Activated CD4-positive, alpha-beta T cell treated with anti-CD3 and anti-CD28 coated beads for 36 hours (primary cell): ENCODE results near the gene PNPLA1. TPM values are rescaled to one million over a fixed set of nuclear protein-coding genes. Genes with fewer than 3 reads are reported as not detected.
"Not testable (repeated sequence)": the region's sequence is repeated elsewhere in the genome, so short reads cannot be mapped to it uniquely, and the experiment has no call there.

Source experiments
- ATAC-seq: fragments of 200-7000 bp; cut with Tn5 transposase; one replicate; pipeline ENCODE4 v1.10.0; 2021; ENCODE audit warnings: mild to moderate bottlenecking, moderate library complexity
- CTCF ChIA-PET: fragments of 350-600 bp; sonication (Branson Sonifier 250); formaldehyde crosslinking; loops from one replicate; lab custom pipeline; 2021; ENCODE audit warnings: antibody characterized with exemption; lab: Charles Lee
- POLR2A ChIA-PET: fragments of 350-600 bp; sonication (Branson Sonifier 250); formaldehyde crosslinking; loops from one replicate; lab custom pipeline; 2021; ENCODE audit warnings: antibody characterized with exemption, inconsistent platforms; lab: Charles Lee
- DNase-seq: peaks from one replicate; pipeline ENCODE4 v3.0.0-alpha.2; 2020
- H3K27ac Mint-ChIP-seq: one replicate; pipeline ENCODE4 v1.8.0; 2021; ENCODE audit warnings: mixed read lengths
- H3K27me3 Mint-ChIP-seq: one replicate; pipeline ENCODE4 v1.8.0; 2021; ENCODE audit warnings: mixed read lengths
- H3K36me3 Mint-ChIP-seq: one replicate; pipeline ENCODE4 v1.8.0; 2021; ENCODE audit warnings: low read depth, mixed read lengths
- H3K4me1 Mint-ChIP-seq: one replicate; pipeline ENCODE4 v1.8.0; 2021; ENCODE audit warnings: mixed read lengths
- H3K4me3 Mint-ChIP-seq: one replicate; pipeline ENCODE4 v1.8.0; 2021; ENCODE audit warnings: mild to moderate bottlenecking, moderate library complexity, mixed read lengths
- H3K9me3 Mint-ChIP-seq: one replicate; pipeline ENCODE4 v1.8.0; 2021; ENCODE audit warnings: low read depth, mixed read lengths
- intact Hi-C, 2 experiments: fragments of 100-400 bp; cut with DNase I in 1 of 2; cut with micrococcal nuclease in 1 of 2; formaldehyde crosslinking; loops; one replicate each; pipeline versions ENCODE4 v1.14.2 to v1.15.1; 2022 to 2024; cut with DNase I, micrococcal nuclease
- total RNA-seq, 2 experiments: library from RNA; stranded (reverse); gene quantifications; one replicate each; pipeline ENCODE4 v1.2.3, GENCODE V29; 2021

The PNPLA1 gene
- total RNA-seq, 2 experiments from 2014 or later = not detected

- H3K9me3 Mint-ChIP-seq, H3K27ac Mint-ChIP-seq, H3K36me3 Mint-ChIP-seq, ATAC-seq, intact Hi-C loops, DNase-seq, H3K4me3 Mint-ChIP-seq, POLR2A ChIA-PET: not testable (repeated sequence)
- peaks cover 36% of the 10 kb centered on the region for H3K27me3 Mint-ChIP-seq
- peaks cover 14% of the 10 kb centered on the region for H3K4me1 Mint-ChIP-seq
- CTCF ChIA-PET = interaction anchor here (0.7 to 1.0 kb wide), 2 partner anchors 22 to 55 kb away, joined by 3 to 5 read pairs; no protein-coding TSS in a partner anchor
These were observed 68.4 kb downstream of the PNPLA1 start for GRCh38 chr6:36338223-36338622.

- ATAC-seq (peak; percentile 38), DNase-seq (no peak)
- intact Hi-C loops = no loop called here
- H3K4me1 Mint-ChIP-seq = peaks cover 14% of the 10 kb centered on the region
- peaks cover 30% of the 10 kb centered on the region for H3K27me3 Mint-ChIP-seq
- CTCF ChIA-PET = interaction anchor here (0.6 to 0.8 kb wide), 2 partner anchors 21 to 552 kb away, joined by 3 read pairs; no protein-coding TSS in a partner anchor
- no peak overlapping the region for H3K27ac Mint-ChIP-seq
- no peak overlapping the region for H3K4me3 Mint-ChIP-seq
- no peaks in the 10 kb centered on the region for H3K36me3 Mint-ChIP-seq
- H3K9me3 Mint-ChIP-seq = no peaks in the 10 kb centered on the region
- POLR2A ChIA-PET = no interaction called here
These were observed 69.3 kb downstream of the PNPLA1 start for GRCh38 chr6:36339146-36339545.

- intact Hi-C loops = loop anchor here in 1 of 2 experiments (5.0 kb wide), 1 partner anchor 208 kb away; the partner anchor contains the start of gene MAPK13
- H3K27ac Mint-ChIP-seq = no peak overlapping the region
These were observed 70.4 kb downstream of the PNPLA1 start for GRCh38 chr6:36340306-36340617.

GRCh38 chr6:36340618-36341454 is 71.0 kb downstream of the PNPLA1 start:
- no peak overlapping the region for H3K4me3 Mint-ChIP-seq
- DNase-seq (peak; percentile 84), ATAC-seq (peak; percentile 83)
- H3K4me1 Mint-ChIP-seq = peaks cover 14% of the 10 kb centered on the region
- peaks cover 15% of the 10 kb centered on the region for H3K27me3 Mint-ChIP-seq
- no peaks in the 10 kb centered on the region for H3K36me3 Mint-ChIP-seq
- ChIA-PET CTCF (interaction anchor here (0.6 to 2.3 kb wide), 35 partner anchors 9 to 441 kb away, joined by 3 to 22 read pairs (median 4); no protein-coding TSS in a partner anchor), POLR2A (interaction anchor here (0.6 to 1.1 kb wide), 2 partner anchors 14 to 17 kb away, joined by 3 read pairs; no protein-coding TSS in a partner anchor)
- intact Hi-C loops = loop anchor here (1.0 to 5.0 kb wide), 2 partner anchors 19 to 209 kb away; partner anchors contain the start of gene MAPK13 (in 1 of the 2)
- no peak overlapping the region for H3K27ac Mint-ChIP-seq
- no peaks in the 10 kb centered on the region for H3K9me3 Mint-ChIP-seq

More at GRCh38 chr6:36340306-36340617, 70.4 kb downstream of the PNPLA1 start:
- ChIA-PET POLR2A (interaction anchor here (0.6 to 1.1 kb wide), 2 partner anchors 13 to 17 kb away, joined by 3 read pairs; no protein-coding TSS in a partner anchor), CTCF (interaction anchor here (0.9 to 2.3 kb wide), 16 partner anchors 12 to 414 kb away, joined by 3 to 22 read pairs (median 6); no protein-coding TSS in a partner anchor)
- no peaks in the 10 kb centered on the region for H3K9me3 Mint-ChIP-seq
- peaks cover 20% of the 10 kb centered on the region for H3K27me3 Mint-ChIP-seq
- DNase-seq (no peak), ATAC-seq (no peak)
- H3K36me3 Mint-ChIP-seq = no peaks in the 10 kb centered on the region
- H3K4me1 Mint-ChIP-seq = peaks cover 14% of the 10 kb centered on the region
- no peak overlapping the region for H3K4me3 Mint-ChIP-seq

GRCh38 chr6:36343109-36343680 is 73.3 kb downstream of the PNPLA1 start:
- intact Hi-C loops = loop anchor here in 1 of 2 experiments (5.0 kb wide), 1 partner anchor 211 kb away; the partner anchor contains the start of gene MAPK13
- CTCF ChIA-PET = interaction anchor here (1.4 to 2.5 kb wide), 4 partner anchors 11 to 41 kb away, joined by 3 to 16 read pairs (median 8); no protein-coding TSS in a partner anchor
- Mint-ChIP-seq H3K4me1 (peaks cover 7% of the 10 kb centered on the region), H3K27ac (no peak overlapping the region), H3K4me3 (no peak overlapping the region), H3K27me3 (peaks cover 14% of the 10 kb centered on the region), H3K36me3 (no peaks in the 10 kb centered on the region), H3K9me3 (no peaks in the 10 kb centered on the region)
- DNase-seq = no peak
- no peak for ATAC-seq
- POLR2A ChIA-PET = no interaction called here

- DNase-seq (peak; percentile 24), ATAC-seq (no peak)
- Mint-ChIP-seq H3K27ac (no peak overlapping the region), H3K9me3 (no peaks in the 10 kb centered on the region), H3K4me3 (no peak overlapping the region), H3K36me3 (no peaks in the 10 kb centered on the region), H3K4me1 (peaks cover under 1% of the 10 kb centered on the region), H3K27me3 (peaks cover 4% of the 10 kb centered on the region)
- intact Hi-C loops = no loop called here
- ChIA-PET POLR2A (no interaction called here), CTCF (interaction anchor here (1.0 kb wide), 1 partner anchor 44 kb away, joined by 3 read pairs; no protein-coding TSS in a partner anchor)
These were observed 76.0 kb downstream of the PNPLA1 start for GRCh38 chr6:36345681-36346466.

GRCh38 chr6:36346486-36347273 is 76.8 kb downstream of the PNPLA1 start:
- ATAC-seq (no peak), DNase-seq (no peak)
- Mint-ChIP-seq H3K4me3 (no peak overlapping the region), H3K36me3 (no peaks in the 10 kb centered on the region), H3K27ac (no peak overlapping the region), H3K27me3 (peaks cover 3% of the 10 kb centered on the region), H3K4me1 (no peaks in the 10 kb centered on the region), H3K9me3 (no peaks in the 10 kb centered on the region)
- POLR2A ChIA-PET = no interaction called here
- intact Hi-C loops = no loop called here
- CTCF ChIA-PET = interaction anchor here (1.1 kb wide), 1 partner anchor 44 kb away, joined by 3 read pairs; no protein-coding TSS in a partner anchor

GRCh38 chr6:36347621-36348020 is 77.8 kb downstream of the PNPLA1 start:
- Mint-ChIP-seq H3K27ac (no peak overlapping the region), H3K27me3 (peaks cover 3% of the 10 kb centered on the region), H3K4me1 (no peaks in the 10 kb centered on the region), H3K36me3 (no peaks in the 10 kb centered on the region), H3K4me3 (no peak overlapping the region), H3K9me3 (no peaks in the 10 kb centered on the region)
- ChIA-PET POLR2A (no interaction called here), CTCF (interaction anchor here (1.1 kb wide), 1 partner anchor 45 kb away, joined by 3 read pairs; no protein-coding TSS in a partner anchor)
- intact Hi-C loops = no loop called here
- no peak for DNase-seq
- ATAC-seq = no peak

GRCh38 chr6:36349240-36349639 is 79.4 kb downstream of the PNPLA1 start:
- ChIA-PET POLR2A (no interaction called here), CTCF (interaction anchor here (0.5 to 1.1 kb wide), 2 partner anchors 44 to 47 kb away, joined by 3 to 5 read pairs; no protein-coding TSS in a partner anchor)
- Mint-ChIP-seq H3K4me1 (no peaks in the 10 kb centered on the region), H3K36me3 (no peaks in the 10 kb centered on the region), H3K9me3 (peaks cover 2% of the 10 kb centered on the region), H3K27ac (no peak overlapping the region), H3K27me3 (peaks cover 3% of the 10 kb centered on the region), H3K4me3 (no peak overlapping the region)
- ATAC-seq (no peak), DNase-seq (peak; percentile 54)
- intact Hi-C loops = no loop called here

- CTCF ChIA-PET = interaction anchor here (0.7 to 3.5 kb wide), 4 partner anchors 9 to 255 kb away, joined by 3 to 20 read pairs (median 11); no protein-coding TSS in a partner anchor
- Mint-ChIP-seq H3K9me3 (peaks cover 2% of the 10 kb centered on the region), H3K27me3 (peaks cover 4% of the 10 kb centered on the region), H3K36me3 (no peaks in the 10 kb centered on the region), H3K4me3 (no peak overlapping the region), H3K4me1 (no peaks in the 10 kb centered on the region), H3K27ac (no peak overlapping the region)
- intact Hi-C loops = no loop called here
- POLR2A ChIA-PET = interaction anchor here (0.6 kb wide), 1 partner anchor 730 kb away, joined by 5 read pairs; no protein-coding TSS in a partner anchor
- DNase-seq = no peak
- ATAC-seq = no peak
These were observed 80.2 kb downstream of the PNPLA1 start for GRCh38 chr6:36350082-36350481.
